GM12873 (cell line): ENCODE measurements around the gene AK2.

Experiments used
- TF ChIP-seq, protein P1 (sequence below): IDR thresholded peaks from 2 replicates; pipeline ENCODE4 v1.5.1; 2012; ENCODE audit warnings: low read depth, mild to moderate bottlenecking, moderate library complexity, low read length, control low read depth; ENCODE audit not compliant: insufficient read depth; ENCODE audit errors: missing control alignments

The AK2 gene

DNA sequence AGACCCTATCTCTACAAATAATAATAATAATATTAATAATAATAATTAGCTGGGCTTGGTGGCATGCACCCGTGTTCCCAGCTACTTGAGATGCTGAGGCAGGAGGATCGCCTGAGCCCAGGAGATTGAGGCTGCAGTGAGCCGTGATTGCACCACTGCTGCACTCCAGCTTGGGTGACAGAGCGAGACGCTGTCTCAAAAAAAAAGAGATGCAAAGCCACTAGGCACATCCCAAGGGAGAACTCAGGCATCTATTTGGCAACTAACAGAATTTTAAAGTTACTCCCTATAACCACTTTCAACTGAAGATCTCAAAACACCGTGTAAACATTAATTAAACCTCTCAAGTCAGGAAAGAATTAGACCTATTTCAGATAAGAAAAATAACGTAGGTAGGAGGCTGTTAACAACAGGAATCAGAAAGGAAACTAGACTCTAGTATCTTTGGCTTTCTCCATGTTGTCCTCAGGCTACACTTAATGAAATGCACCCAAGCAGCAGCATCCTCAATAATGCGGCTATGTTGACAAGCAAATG is 75.8 kb downstream of the AK2 start:
- TF ChIP-seq, protein P1, sequence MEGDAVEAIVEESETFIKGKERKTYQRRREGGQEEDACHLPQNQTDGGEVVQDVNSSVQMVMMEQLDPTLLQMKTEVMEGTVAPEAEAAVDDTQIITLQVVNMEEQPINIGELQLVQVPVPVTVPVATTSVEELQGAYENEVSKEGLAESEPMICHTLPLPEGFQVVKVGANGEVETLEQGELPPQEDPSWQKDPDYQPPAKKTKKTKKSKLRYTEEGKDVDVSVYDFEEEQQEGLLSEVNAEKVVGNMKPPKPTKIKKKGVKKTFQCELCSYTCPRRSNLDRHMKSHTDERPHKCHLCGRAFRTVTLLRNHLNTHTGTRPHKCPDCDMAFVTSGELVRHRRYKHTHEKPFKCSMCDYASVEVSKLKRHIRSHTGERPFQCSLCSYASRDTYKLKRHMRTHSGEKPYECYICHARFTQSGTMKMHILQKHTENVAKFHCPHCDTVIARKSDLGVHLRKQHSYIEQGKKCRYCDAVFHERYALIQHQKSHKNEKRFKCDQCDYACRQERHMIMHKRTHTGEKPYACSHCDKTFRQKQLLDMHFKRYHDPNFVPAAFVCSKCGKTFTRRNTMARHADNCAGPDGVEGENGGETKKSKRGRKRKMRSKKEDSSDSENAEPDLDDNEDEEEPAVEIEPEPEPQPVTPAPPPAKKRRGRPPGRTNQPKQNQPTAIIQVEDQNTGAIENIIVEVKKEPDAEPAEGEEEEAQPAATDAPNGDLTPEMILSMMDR, result no peak

DNA sequence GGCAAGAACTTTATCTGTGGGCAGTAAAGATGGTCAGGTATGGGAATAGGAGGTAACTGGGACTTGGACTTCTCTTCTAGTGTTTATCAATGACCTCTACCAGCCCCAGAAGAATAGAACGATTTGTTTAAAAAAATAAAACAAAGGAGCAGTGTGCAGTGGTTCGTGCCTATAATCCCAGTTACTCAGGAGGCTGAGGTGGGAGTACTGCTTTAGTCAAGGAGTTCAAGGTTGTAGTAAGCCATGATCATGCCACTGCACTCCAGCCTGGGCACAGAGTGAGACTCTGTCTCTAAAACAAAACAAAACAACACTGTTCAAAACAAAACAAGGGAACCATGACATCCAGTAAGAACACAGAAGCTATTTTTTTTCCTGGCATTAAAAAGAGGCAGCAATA is 76.3 kb downstream of the AK2 start:
- TF ChIP-seq, protein P1, result no peak

DNA sequence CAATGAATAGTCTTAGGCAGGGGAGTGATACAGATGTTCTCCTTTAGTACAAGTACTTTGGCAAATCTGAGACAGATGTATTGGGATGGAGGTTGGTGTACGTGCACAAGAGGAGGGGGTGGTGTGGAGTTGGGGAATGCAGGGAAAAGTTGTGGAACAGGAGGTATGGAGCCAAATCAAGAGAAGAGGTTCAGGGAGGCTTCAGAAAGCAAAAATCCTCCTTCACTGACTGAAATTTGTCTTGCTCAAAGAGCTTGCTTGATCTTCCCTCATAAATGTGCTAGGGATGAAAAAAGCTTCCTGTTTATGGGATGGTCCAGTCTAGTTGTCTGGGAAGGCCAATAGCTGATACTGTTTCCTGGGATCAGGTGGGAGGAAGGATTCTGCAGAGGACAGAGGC is 77.9 kb downstream of the AK2 start:
- TF ChIP-seq, protein P1, result no peak
